GDM1 (cell line): ENCODE measurements around the gene APOL6.
"Not testable (repeated sequence)": the region's sequence is repeated elsewhere in the genome, so short reads cannot be mapped to it uniquely, and the experiment has no call there.

Source experiments
- DNase-seq: peaks from one replicate; lab custom pipeline; 2025; lab: John Stamatoyannopoulos, UW

Gene APOL6

GRCh38 chr22:35638410-35638809 is 9.8 kb upstream of the APOL6 start:
- no peak for DNase-seq

- no peak for DNase-seq
These were observed 6.6 kb upstream of the APOL6 start for GRCh38 chr22:35641494-35642120.

- DNase-seq, result no peak
These were observed 5.9 kb upstream of the APOL6 start for GRCh38 chr22:35642305-35642741.

DNA sequence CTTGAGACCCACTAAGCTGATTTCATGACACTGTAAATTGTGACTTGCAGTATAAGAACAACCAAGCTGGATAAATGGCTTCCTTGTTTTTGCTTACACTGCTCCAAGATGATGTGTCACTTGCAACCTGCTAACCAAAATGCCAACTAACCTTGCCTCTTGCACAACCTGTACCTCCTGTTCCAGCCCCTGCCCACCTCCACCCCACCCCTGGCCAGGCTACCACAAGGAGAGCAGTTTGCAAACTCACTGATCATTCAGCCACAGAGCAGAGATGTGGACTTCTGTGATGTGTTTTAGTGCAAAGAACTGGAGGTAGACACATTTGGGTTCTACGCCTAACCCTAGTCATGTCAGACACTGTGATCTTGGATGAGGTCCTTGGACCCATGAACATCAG is 4.3 kb upstream of the APOL6 start:
- no peak for DNase-seq

GRCh38 chr22:35645646-35646045 is 2.6 kb upstream of the APOL6 start:
- no peak for DNase-seq

DNA sequence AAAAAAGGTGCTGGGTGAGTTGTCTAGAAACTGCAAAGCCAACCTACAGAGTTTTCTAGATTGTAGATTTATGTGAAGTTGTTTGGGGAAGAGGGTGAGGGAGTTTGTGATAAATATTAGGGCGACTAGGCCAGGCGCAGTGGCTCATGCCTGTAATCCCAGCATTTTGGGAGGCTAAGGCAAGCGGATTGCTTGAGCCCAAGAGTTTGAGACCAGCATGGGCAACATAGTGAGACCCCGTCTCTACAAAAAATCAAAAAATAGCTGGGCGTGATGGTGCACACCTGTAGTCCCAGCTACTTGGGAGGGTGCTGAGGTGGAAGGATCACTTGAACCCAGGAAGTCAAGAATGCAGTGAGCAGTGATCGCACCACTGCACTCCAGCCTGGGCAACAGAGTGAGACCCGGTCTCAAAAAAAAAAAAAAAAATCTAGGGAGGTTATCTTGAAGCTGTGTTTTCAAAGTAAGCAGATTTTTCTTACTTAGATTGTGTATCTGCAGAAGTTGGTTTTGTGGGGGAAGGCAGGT is 844 bp downstream of the APOL6 start:
- DNase-seq, result no peak

- DNase-seq, result no peak
These were observed 1.5 kb downstream of the APOL6 start for GRCh38 chr22:35649636-35650250.

GRCh38 chr22:35651085-35651484 is 2.8 kb downstream of the APOL6 start:
- DNase-seq, result no peak

- no peak for DNase-seq
These were observed 5.6 kb downstream of the APOL6 start for GRCh38 chr22:35653824-35654223.

GRCh38 chr22:35656284-35656752 is 8.1 kb downstream of the APOL6 start:
- no peak for DNase-seq

DNA sequence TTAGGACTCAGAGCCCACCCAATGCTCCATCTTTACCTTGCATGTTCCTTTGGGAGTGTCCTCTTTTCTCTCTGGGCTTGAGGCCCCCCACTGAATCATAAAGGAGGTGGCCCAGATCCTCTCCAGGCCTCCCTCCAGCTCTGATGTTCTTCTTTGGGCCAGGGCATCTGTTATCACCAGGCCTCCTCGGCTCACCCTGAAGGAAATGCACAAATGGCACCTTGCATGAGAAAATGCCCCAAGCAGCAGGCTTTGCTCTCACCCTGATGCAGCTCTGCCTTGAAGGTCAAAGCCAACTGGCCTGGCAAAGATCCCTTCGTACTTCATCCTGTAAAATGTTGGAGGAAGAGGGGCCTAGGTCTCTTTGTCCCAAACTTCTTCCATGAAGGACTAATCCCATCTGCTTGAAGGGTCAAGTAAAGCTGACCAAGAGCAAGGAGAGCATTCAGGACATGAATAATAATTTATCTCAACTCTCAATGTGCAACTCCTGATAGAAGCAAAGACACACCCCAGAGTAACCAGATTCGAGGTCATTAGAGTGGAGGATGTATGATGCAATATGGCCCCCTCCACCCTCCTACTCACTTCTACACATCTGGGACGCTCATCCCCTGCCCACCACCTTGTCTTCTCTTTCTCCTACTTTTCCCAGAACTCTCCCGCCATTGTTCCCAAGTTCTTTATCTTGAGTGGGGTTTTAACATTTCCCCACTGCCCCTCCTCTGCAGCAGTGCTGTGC is 9.5 kb downstream of the APOL6 start:
- DNase-seq, result no peak

DNA sequence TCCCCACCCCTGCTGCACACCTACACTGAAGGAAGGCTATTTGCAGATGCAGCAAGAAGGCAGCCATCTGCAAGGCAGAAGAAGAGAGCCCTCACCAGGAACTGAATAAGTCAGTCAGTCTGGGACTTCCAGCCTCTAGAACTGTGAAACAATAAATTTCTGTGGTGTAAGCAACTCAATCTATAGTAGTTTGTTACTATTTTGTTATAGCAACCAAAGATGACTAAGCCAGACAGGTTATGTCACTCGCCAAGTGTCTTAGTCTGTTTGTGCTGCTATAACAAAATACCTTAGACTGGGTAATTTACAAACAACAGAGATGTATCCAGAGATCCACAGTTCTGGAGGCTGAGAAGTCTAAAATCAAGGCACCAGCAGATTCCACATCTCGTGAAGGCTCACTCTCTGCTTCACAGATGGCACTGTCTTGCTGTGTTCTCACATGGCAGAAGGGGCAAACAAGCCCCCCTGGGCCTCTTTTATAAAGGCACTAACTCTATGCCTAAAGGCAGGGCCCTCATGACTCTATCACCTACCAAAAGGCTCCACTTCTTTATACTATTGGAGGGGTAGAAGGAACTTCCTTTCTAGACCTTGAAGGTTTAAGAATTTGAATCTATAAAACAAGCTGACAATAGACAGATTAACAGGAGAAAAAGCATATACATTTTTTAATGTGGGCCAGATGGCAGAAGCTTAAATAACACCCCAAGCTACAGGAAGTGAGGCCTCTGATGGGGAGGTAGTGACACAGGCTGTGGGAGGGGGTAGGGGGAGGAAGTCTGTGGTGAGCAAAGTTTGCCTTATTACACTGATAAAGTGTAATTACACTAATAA is 12.3 kb downstream of the APOL6 start:
- DNase-seq, result peak; percentile 24

DNA sequence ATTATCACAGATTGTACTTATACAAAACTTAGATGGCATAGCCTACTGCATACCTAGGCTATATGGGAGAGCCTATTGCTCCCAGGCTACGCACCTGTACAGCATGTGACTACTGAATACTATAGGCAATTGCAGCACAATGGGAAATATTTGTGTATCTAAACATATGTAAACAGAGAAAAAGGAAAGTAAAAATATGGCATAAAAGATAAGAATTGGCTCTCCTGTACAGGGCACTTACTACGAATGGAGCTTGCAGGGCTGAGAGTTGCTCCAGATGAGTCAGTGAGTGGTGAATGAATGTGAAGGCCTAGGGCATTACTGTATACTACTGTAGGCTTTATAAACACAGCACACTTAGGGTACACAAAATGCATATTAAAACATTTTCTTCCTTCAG is 13.2 kb downstream of the APOL6 start:
- no peak for DNase-seq

DNA sequence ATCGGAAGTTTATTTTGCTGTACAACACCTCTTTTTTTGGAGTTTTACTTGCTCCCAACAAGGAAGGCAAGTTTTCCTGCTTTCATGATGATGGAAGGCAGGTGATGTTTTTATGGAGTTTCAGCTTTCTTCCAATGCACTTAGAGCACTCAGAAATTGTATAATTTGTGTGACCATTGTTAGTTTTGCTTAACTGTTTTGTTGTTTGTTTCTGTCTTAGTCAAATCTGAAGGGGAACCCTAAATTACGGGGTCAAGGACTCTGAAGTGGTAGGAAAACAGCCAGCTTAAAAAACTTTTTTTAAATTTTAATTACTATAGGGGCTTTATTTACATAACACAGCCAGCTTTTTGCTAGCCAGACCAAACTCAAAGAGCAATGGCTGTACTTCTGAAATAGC is 14.7 kb downstream of the APOL6 start:
- no peak for DNase-seq

- no peak for DNase-seq
These were observed 15.1 kb downstream of the APOL6 start for GRCh38 chr22:35663371-35663770.

- DNase-seq, result no peak
These were observed 16.8 kb downstream of the APOL6 start for GRCh38 chr22:35664955-35665587.

GRCh38 chr22:35666699-35667098 is 18.5 kb downstream of the APOL6 start:
- DNase-seq, result not testable (repeated sequence)

- DNase-seq, result no peak
These were observed 26.1 kb downstream of the APOL6 start for GRCh38 chr22:35674335-35674734.

DNA sequence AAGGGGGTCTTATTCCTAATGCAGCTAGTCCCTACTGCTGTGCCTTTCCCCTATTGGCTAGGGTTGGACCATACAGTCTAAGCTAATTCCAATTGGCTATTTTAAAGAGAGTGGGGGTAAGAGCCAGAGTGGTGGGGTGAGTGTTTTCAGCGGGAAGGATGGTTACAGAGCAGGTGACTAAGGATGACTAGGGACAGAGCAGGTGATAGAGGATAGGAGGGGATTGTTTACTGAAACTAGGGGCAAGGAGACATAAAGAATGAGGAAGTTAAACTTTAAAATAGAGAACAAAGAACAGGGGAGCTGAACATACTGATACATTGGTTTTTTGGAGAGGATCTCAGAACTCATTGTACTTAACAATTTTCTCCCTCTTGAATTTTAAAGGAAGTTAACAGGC is 27.8 kb downstream of the APOL6 start:
- not testable (repeated sequence) for DNase-seq

DNA sequence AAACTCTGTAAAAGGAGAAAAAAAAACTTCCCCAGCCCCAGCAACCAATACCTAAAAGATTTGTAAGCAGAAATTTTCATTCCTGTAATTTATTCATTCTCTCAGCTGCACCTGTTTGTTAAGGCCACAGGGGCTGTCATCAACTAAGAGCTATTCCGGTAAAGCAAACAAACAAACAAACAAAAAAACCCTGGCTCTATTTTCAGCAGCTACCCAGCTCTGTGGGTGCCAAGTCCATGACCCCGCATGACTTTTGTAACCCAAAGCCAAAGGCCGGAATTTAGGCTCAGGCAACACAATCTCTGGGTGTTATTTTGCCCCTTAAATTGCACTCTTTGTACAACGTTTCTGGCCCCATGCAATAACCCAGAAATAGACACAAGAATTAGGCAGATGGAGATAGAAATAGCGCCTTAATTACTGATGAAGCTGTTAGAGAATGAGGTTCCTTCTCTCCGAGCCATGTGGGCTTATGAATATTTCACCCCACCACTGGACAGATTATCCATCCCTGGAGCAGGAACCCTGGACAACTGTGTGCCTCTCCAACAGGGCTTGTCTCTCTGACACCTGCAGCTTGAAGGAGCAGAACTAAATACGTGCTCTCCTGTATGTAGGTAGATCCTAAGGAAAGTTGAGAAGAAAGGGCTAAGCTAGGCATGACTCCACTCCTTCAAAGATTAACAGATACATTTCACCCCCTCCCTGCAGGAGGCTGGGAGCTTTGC is 29.4 kb downstream of the APOL6 start:
- no peak for DNase-seq

GRCh38 chr22:35678836-35679235 is 30.6 kb downstream of the APOL6 start:
- no peak for DNase-seq
